Astrocyte (in vitro differentiated cells and primary cell): ENCODE results near the gene SULF2. TPM values are rescaled to one million over a fixed set of nuclear protein-coding genes. Genes with fewer than 3 reads are reported as not detected.
A peak's percentile ranks its signal among the peaks of the same experiment; 100 is the strongest.

Experiments
- DNase-seq: peaks from one replicate; pipeline ENCODE4 v3.0.0-alpha.2; 2010; ENCODE audit warnings: low read depth
- FAIRE-seq: peaks from 2 replicates; lab custom pipeline; 2011; peaks lifted over from hg19 to GRCh38; lab: Jason Lieb, UNC
- H2AFZ ChIP-seq: 2 replicates; pipeline ENCODE4 v1.6.0; 2012; ENCODE audit warnings: low read depth, low read length, inconsistent platforms
- H3K27ac ChIP-seq: 2 replicates; pipeline ENCODE4 v1.5.1; 2011; ENCODE audit warnings: low read depth, low read length, inconsistent platforms
- H3K27me3 ChIP-seq: 2 replicates; pipeline ENCODE4 v1.6.0; 2011; ENCODE audit warnings: low read length, inconsistent platforms; ENCODE audit not compliant: insufficient read depth
- H3K36me3 ChIP-seq: 2 replicates; pipeline ENCODE4 v1.5.1; 2011; ENCODE audit warnings: low read length, inconsistent platforms; ENCODE audit not compliant: insufficient read depth
- H3K4me1 ChIP-seq: 2 replicates; pipeline ENCODE4 v1.5.1; 2011; ENCODE audit warnings: low read length, inconsistent platforms; ENCODE audit not compliant: insufficient read depth
- H3K4me2 ChIP-seq: 2 replicates; pipeline ENCODE4 v1.6.0; 2012; ENCODE audit warnings: low read length, inconsistent platforms
- H3K4me3 ChIP-seq: 2 replicates; pipeline ENCODE4 v1.5.1; 2011; ENCODE audit warnings: low read depth, mild to moderate bottlenecking, low read length, inconsistent platforms; ENCODE audit not compliant: insufficient read depth
- H3K79me2 ChIP-seq: 2 replicates; pipeline ENCODE4 v1.6.0; 2012; ENCODE audit warnings: mild to moderate bottlenecking, low read length, inconsistent platforms; ENCODE audit not compliant: insufficient read depth
- H3K9ac ChIP-seq: 2 replicates; pipeline ENCODE4 v1.6.0; 2012; ENCODE audit warnings: mild to moderate bottlenecking, low read length, inconsistent platforms
- H3K9me3 ChIP-seq: 2 replicates; pipeline ENCODE4 v1.5.1; 2012; ENCODE audit warnings: low read depth, mild to moderate bottlenecking, low read length, inconsistent platforms; ENCODE audit not compliant: insufficient read depth
- H4K20me1 ChIP-seq: 2 replicates; pipeline ENCODE4 v1.6.0; 2012; ENCODE audit warnings: low read length, inconsistent platforms; ENCODE audit not compliant: insufficient read depth
- H3K27ac Mint-ChIP-seq: one replicate; pipeline ENCODE4 v1.8.0; 2021; ENCODE audit warnings: mild to moderate bottlenecking, mixed read lengths; ENCODE audit not compliant: unreplicated experiment
- H3K27me3 Mint-ChIP-seq: one replicate; pipeline ENCODE4 v1.8.0; 2021; ENCODE audit warnings: low read depth, mixed read lengths; ENCODE audit not compliant: unreplicated experiment
- H3K36me3 Mint-ChIP-seq: one replicate; pipeline ENCODE4 v1.8.0; 2021; ENCODE audit warnings: low read depth, mixed read lengths; ENCODE audit not compliant: unreplicated experiment
- H3K4me1 Mint-ChIP-seq: one replicate; pipeline ENCODE4 v1.8.0; 2021; ENCODE audit warnings: low read depth, mixed read lengths; ENCODE audit not compliant: unreplicated experiment
- H3K4me3 Mint-ChIP-seq: one replicate; pipeline ENCODE4 v1.8.0; 2021; ENCODE audit warnings: mild to moderate bottlenecking, moderate library complexity, mixed read lengths; ENCODE audit not compliant: unreplicated experiment
- H3K9me3 Mint-ChIP-seq: one replicate; pipeline ENCODE4 v1.8.0; 2021; ENCODE audit warnings: mild to moderate bottlenecking, mixed read lengths; ENCODE audit not compliant: unreplicated experiment
- EZH2 ChIP-seq: IDR thresholded peaks from 2 replicates; pipeline ENCODE4 v1.6.1; 2012; ENCODE audit warnings: mild to moderate bottlenecking, low read length, inconsistent platforms; ENCODE audit not compliant: insufficient read depth
- total RNA-seq: library from RNA; stranded (reverse); gene quantifications from 2 replicates; pipeline ENCODE4 v1.2.1, GENCODE V29; 2021
- TF ChIP-seq, protein P1 (sequence below): IDR thresholded peaks from 2 replicates; pipeline ENCODE4 v1.5.1; 2011; ENCODE audit warnings: low read depth, mild to moderate bottlenecking, inconsistent platforms, low read length, moderate library complexity; ENCODE audit not compliant: insufficient read depth

SULF2 gene
- total RNA-seq, 1 donor from 2014 or later, result 139 TPM

DNA sequence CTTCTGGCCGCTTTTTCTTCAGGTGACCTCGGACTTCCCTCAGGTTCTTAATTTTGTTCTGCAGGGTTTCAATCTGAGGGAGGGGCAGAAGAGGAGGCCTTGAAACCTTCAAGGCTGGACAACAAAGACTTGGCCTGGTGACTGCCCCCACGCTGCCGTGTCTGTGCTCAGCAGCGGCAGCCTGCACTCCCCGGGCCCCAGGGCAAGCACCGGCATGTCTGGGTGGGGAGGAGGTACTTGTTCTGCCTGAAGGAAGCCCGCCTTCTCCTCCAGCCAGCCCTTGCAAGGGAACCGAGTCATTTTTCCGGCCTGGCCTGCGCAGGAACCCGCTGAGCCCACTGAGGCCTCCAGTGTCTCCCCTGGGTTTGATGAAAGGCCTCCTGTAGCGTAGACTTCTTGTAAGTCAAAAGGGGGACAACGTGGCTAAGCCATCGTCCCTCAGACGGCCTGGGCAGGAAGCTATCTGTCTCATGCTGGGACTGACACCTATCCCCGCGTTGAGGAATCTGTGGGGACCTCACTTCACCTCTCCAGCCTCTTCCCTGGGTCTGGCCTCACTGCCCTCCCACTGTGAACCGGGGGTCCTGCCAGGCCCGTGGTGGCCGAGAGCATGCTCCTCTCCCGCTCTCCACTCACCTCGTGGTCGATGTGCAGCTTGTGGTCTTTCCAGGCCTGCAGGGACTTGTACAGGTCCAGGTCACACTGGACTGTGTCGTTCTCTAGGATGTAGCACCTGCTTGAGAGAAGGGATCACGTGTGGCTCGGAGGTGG is 119.9 kb downstream of the SULF2 start:
- H3K4me1 ChIP-seq, result no peaks in the 10 kb centered on the region
- H2AFZ ChIP-seq, result no peak overlapping the region
- Mint-ChIP-seq H3K27ac (no peak overlapping the region), H3K9me3 (no peaks in the 10 kb centered on the region), H3K4me3 (no peak overlapping the region), H3K4me1 (peaks cover 1% of the 10 kb centered on the region), H3K27me3 (peaks cover 3% of the 10 kb centered on the region), H3K36me3 (peaks cover 16% of the 10 kb centered on the region)
- H3K9ac ChIP-seq, result no peak overlapping the region
- peaks cover 13% of the 10 kb centered on the region for H4K20me1 ChIP-seq
- no peak overlapping the region for H3K27ac ChIP-seq
- FAIRE-seq (no peak), DNase-seq (no peak)
- no peaks in the 10 kb centered on the region for H3K79me2 ChIP-seq
- no peaks in the 10 kb centered on the region for H3K9me3 ChIP-seq
- no peak overlapping the region for H3K4me3 ChIP-seq
- H3K27me3 ChIP-seq, result no peaks in the 10 kb centered on the region
- no peaks in the 10 kb centered on the region for H3K36me3 ChIP-seq
- TF ChIP-seq, protein P1, sequence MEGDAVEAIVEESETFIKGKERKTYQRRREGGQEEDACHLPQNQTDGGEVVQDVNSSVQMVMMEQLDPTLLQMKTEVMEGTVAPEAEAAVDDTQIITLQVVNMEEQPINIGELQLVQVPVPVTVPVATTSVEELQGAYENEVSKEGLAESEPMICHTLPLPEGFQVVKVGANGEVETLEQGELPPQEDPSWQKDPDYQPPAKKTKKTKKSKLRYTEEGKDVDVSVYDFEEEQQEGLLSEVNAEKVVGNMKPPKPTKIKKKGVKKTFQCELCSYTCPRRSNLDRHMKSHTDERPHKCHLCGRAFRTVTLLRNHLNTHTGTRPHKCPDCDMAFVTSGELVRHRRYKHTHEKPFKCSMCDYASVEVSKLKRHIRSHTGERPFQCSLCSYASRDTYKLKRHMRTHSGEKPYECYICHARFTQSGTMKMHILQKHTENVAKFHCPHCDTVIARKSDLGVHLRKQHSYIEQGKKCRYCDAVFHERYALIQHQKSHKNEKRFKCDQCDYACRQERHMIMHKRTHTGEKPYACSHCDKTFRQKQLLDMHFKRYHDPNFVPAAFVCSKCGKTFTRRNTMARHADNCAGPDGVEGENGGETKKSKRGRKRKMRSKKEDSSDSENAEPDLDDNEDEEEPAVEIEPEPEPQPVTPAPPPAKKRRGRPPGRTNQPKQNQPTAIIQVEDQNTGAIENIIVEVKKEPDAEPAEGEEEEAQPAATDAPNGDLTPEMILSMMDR, result no peak
- no peak for TF ChIP-seq EZH2
- H3K4me2 ChIP-seq, result no peak overlapping the region

DNA sequence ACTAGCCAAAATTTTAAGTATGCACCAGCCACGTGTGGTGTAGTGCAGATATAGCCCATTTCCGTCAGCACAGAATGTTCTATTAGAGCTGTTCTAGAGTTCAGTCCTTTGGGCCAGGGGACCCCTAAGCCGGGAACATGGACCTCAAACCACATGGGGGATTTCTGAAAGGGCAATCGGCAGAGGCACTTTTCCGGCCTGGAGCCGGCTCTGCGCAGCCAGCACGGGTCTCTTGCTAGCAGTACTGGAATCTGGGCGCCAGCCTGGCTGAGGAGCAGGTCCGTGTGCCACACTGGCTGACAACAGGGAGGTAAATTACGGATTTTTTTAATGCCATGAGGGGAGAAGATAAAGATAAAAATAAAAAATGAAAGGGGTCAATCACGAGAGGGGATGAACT is 120.5 kb downstream of the SULF2 start:
- H3K9me3 Mint-ChIP-seq, result no peaks in the 10 kb centered on the region
- DNase-seq (no peak), FAIRE-seq (no peak)
- H3K4me3 Mint-ChIP-seq, result peak overlapping the region; percentile 1
- H3K27me3 ChIP-seq, result no peaks in the 10 kb centered on the region
- TF ChIP-seq, protein P1, result no peak
- no peak for TF ChIP-seq EZH2
- H3K27me3 Mint-ChIP-seq, result peaks cover 3% of the 10 kb centered on the region
- H3K9me3 ChIP-seq, result no peaks in the 10 kb centered on the region
- H4K20me1 ChIP-seq, result peaks cover 18% of the 10 kb centered on the region
- no peak overlapping the region for H3K27ac ChIP-seq
- H3K9ac ChIP-seq, result no peak overlapping the region
- H3K4me2 ChIP-seq, result no peak overlapping the region
- no peaks in the 10 kb centered on the region for H3K36me3 ChIP-seq
- H3K27ac Mint-ChIP-seq, result no peak overlapping the region
- H3K79me2 ChIP-seq, result no peaks in the 10 kb centered on the region
- no peaks in the 10 kb centered on the region for H3K4me1 ChIP-seq
- peaks cover 16% of the 10 kb centered on the region for H3K36me3 Mint-ChIP-seq
- H3K4me1 Mint-ChIP-seq, result peaks cover 1% of the 10 kb centered on the region
- no peak overlapping the region for H2AFZ ChIP-seq
- H3K4me3 ChIP-seq, result no peak overlapping the region

DNA sequence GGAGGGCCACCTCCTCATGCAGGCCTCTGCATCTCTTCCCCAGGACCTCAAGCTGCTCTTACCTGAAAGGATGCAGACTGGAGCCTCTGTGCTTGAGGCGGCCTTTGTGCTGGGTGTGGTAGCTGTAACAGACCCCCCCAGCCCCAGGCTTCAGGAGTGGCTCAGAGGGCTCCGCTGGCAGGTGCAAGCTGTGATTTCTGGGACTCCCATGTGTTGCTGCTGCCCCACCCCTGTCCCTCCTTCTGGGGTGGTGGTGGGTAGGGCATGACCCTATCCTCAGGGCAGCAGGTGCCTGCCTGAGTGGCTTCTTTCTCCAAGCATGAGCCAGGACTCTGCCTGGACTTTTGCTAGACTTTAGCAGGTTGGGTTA is 121.2 kb downstream of the SULF2 start:
- H3K36me3 ChIP-seq, result peaks cover 2% of the 10 kb centered on the region
- no peak overlapping the region for H3K4me2 ChIP-seq
- Mint-ChIP-seq H3K36me3 (peaks cover 17% of the 10 kb centered on the region), H3K27me3 (peaks cover 3% of the 10 kb centered on the region), H3K4me1 (peaks cover 1% of the 10 kb centered on the region), H3K9me3 (no peaks in the 10 kb centered on the region), H3K27ac (no peak overlapping the region), H3K4me3 (no peak overlapping the region)
- no peaks in the 10 kb centered on the region for H3K79me2 ChIP-seq
- H3K9me3 ChIP-seq, result no peaks in the 10 kb centered on the region
- no peak overlapping the region for H3K4me3 ChIP-seq
- TF ChIP-seq, protein P1, result no peak
- no peak for TF ChIP-seq EZH2
- no peaks in the 10 kb centered on the region for H3K4me1 ChIP-seq
- peaks cover 19% of the 10 kb centered on the region for H4K20me1 ChIP-seq
- no peak for DNase-seq
- no peak overlapping the region for H2AFZ ChIP-seq
- H3K27ac ChIP-seq, result no peak overlapping the region
- no peak overlapping the region for H3K9ac ChIP-seq
- no peak for FAIRE-seq
- no peaks in the 10 kb centered on the region for H3K27me3 ChIP-seq
